HG03159 (cell line): ENCODE data around the gene ATF7IP.
"Not testable (repeated sequence)": the region's sequence is repeated elsewhere in the genome, so short reads cannot be mapped to it uniquely, and the experiment has no call there.

Experiments
- ATAC-seq: cut with Tn5 transposase; IDR thresholded peaks from one replicate; pipeline ENCODE4 v1.9.1; 2021; ENCODE audit warnings: mild to moderate bottlenecking, moderate library complexity; ENCODE audit not compliant: unreplicated experiment

The ATF7IP gene, protein sequence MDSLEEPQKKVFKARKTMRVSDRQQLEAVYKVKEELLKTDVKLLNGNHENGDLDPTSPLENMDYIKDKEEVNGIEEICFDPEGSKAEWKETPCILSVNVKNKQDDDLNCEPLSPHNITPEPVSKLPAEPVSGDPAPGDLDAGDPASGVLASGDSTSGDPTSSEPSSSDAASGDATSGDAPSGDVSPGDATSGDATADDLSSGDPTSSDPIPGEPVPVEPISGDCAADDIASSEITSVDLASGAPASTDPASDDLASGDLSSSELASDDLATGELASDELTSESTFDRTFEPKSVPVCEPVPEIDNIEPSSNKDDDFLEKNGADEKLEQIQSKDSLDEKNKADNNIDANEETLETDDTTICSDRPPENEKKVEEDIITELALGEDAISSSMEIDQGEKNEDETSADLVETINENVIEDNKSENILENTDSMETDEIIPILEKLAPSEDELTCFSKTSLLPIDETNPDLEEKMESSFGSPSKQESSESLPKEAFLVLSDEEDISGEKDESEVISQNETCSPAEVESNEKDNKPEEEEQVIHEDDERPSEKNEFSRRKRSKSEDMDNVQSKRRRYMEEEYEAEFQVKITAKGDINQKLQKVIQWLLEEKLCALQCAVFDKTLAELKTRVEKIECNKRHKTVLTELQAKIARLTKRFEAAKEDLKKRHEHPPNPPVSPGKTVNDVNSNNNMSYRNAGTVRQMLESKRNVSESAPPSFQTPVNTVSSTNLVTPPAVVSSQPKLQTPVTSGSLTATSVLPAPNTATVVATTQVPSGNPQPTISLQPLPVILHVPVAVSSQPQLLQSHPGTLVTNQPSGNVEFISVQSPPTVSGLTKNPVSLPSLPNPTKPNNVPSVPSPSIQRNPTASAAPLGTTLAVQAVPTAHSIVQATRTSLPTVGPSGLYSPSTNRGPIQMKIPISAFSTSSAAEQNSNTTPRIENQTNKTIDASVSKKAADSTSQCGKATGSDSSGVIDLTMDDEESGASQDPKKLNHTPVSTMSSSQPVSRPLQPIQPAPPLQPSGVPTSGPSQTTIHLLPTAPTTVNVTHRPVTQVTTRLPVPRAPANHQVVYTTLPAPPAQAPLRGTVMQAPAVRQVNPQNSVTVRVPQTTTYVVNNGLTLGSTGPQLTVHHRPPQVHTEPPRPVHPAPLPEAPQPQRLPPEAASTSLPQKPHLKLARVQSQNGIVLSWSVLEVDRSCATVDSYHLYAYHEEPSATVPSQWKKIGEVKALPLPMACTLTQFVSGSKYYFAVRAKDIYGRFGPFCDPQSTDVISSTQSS

DNA sequence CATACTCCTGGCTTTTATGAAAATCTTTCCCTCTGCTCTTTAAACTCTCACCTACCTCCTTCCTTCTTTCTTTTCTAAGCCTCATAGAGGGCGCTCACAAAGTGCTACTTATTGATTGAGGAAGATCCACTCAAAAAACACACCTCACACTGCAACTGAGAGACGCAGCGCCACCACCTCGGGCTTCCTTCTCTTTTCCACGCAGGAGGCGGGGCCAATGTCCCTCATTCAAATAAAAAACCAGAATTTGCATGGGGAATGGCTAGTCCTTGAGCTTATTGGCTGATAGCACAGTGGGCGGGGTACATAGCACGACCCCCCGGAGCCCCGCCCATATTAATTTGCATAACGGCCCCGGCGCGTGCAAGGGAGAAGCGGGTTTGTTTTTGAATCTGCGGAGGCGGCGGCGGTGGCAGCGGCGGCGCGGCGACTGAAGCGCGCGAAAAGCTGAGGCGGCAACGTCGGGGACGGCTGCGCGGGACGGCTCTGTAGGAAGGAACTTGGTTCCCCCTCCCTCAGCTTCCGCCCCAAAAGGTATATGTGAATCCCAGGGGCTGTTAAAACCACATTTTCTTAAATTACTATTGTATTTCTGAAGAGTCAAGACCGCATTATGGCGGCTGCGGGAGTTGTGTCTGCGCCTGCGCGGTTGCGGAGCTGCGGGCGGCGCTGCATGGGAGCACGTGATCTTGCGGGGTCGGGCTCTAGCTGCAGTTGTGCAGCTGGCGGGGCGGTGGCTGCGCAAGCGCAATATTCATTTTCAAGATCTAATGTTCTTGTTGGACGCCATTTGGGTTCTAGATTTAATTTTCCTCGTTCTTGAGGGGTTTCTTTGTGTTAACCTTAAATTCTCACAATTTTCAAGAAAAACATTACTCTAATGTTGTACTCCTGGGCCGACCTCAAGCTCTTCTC is at the start of gene ATF7IP:
ATF7IP (plus strand) TSS at position 389 of the 915 bp plus-strand sequence. CDS start 58,234 bp downstream, outside the sequence.
- ATAC-seq = peak; percentile 63

DNA sequence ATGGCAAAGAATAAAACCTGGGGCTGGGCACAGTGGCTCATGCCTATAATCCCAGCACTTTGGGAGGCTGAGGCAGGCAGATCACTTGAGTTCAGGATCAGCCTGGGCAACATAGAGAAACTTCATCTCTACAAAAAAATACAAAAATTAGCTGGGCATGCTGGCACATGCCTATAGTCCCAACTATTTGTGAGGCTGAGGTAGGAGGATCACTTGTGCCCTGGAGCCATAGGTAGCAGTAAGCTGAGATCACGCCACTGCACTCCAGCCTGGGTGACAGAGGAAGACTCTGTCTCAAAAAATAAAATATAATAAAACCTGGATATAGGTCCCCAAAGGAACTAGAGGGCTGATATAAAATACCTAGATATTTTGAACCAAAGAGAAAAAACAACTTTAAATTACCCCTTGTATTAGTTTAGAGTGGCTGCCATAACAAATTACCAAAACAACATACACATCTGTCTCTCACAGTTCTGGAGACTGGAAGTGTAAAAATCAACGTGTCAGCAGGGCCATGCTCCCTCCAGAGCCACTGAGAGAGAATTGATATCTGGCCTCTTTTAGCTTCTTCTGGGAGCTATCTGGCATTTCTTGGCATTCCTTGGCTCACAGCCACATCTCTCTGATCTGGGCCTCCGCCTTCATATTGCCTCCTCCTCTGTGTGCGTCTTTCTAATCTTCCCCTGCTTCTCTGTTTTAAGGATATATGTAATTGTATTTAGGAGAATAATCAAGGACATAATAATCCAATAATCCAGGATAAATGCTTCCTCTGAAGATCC is 47.9 kb upstream of the ATF7IP start:
- ATAC-seq = no peak

DNA sequence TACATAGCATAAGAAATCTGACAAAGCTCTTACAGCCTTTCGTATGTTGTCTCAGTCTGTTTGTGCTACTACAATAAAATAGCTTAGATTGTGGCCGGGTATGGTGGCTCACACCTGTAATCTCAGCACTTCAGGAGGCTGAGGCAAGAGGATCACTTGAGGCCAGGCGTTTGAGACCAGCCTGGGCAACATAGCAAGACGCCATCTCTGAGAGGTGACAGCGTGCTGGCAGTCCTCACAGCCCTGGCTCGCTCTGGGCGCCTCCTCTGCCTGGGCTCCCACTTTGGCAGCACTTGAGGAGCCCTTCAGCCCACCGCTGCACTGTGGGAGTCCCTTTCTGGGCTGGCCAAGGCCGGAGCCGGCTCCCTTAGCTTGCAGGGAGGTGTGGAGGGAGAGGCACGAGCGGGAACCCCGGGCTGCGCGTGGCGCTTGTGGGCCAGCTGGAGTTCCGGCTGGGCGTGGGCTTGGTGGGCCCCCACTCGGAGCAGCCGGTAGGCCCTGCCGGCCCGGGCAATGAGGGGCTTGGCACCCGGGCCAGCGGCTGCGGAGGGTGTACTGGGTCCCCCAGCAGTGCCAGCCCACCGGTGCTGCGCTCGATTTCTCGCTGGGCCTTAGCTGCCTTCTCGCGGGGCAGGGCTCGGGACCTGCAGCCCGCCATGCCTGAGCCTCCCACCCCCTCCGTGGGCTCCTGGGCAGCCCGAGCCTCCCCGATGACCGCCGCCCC is 45.6 kb upstream of the ATF7IP start:
- not testable (repeated sequence) for ATAC-seq

DNA sequence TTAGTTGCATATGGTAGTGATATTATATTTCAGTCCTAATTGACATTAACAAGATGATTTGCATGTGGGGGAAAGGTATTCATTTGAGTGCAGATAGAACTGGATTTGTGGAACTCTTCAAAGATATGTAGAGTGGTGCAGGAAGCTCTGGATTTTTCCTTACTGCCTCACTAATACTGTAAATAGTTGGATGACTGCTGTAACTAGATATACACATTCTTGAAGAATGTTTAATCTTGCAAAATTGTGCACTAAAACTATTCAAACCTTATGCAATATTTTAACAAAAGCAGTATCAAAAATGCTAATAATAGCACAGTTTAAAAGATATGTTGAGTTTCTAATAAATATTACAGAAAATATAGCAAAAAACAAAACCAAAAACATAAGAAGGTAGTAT is 43.1 kb upstream of the ATF7IP start:
- no peak for ATAC-seq

DNA sequence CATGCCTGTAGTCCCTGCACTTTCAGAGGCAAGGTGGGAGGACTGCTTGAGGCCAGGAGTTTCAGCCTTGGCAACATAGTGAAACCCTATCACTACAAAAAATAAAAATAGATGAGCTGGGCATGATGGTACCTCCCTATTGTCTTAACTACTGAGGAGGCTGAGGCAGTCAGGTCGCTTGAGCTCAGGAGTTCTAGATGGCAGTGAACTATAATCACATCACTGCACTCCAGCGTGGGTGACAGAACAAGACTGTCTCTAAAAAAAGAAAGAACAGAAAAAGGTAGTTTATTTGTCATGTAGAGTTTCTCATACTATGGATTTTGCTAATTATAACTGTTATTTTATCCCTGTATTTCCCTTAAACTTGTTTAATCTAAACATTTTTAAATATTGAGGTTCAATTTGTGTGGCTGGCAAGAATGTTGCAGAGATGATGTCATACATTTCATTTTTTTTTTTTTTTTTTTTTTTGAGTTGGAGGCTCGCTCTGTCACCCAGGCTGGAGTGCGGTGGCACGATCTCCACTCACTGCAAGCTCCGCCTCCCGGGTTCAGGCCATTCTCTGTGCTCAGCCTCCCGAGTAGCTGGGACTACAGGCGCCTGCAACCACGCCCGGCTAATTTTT is 39.7 kb upstream of the ATF7IP start:
- no peak for ATAC-seq

DNA sequence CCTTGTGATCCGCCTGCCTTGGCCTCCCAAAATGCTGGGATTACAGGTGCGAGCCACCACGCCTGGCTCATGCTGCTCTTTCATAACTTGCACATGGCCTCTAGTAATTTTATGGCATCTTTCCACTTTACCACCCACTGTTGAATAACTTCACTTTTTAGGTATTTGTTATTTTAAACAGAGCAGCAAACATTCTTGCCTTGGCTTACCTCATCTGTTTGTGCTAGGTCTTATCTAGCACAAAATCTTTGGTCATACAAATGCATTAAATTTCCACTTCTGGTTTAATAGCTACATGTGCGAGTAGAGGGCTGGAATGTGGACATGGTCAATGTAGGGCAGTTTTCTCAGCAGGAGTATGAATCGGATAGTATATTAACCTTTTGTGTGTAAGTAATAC is 38.8 kb upstream of the ATF7IP start:
- no peak for ATAC-seq

DNA sequence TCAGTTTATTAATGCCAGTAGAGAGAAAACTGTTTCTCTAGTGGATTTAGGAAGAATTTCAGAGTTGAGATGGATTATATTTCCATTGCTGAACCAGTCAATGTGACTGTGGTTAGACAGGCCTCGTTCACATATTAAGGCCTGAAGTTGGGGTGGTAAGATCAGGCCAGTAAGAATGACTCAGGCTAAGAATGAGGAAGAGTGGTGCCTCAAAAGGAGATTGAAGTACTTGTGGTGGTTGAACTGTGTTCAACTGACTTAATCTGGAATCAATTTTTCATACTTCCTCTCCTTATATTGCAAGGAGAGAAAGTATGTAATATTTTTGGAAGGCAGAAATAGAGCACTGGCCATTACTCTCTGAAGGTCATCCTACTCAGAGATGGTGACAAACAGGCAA is 37.8 kb upstream of the ATF7IP start:
- ATAC-seq = no peak

DNA sequence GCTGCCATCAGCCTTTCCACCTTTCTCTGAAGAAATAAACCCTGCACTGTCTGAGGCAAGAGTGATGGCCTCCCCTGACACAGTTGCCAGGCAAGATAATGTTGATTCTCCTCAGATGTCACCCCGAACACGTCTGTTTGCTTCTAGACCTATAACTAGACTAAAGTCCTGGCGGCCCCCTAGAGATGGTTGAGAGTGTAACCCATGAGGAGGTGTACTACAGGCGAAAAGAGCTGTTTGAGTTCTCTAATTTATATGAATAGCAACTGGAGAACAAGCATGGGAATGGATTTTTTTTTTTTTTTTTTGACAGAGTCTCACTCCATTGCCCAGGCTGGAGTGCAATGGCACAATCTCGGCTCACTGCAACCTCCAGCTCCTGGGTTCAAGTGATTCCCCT is 33.0 kb upstream of the ATF7IP start:
- ATAC-seq = no peak

DNA sequence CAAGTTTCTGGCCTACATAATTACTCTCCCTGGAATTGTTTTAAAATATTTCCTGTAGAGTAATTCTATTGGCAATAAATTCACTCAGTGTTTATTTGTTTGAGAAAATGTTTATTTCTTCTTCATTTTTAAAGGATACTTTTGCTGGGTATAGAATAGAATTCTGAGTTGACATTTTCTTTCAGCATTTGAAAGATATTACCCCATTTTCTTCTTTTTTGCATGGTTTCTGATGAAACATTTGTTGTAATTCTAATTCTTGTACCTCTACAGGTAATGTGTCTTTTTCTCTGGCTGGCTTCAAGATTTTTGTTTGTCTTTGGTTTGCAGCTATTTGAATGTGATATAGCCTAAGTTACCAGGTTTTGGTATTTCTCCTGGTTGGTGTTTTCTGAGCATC is 25.1 kb upstream of the ATF7IP start:
- no peak for ATAC-seq

DNA sequence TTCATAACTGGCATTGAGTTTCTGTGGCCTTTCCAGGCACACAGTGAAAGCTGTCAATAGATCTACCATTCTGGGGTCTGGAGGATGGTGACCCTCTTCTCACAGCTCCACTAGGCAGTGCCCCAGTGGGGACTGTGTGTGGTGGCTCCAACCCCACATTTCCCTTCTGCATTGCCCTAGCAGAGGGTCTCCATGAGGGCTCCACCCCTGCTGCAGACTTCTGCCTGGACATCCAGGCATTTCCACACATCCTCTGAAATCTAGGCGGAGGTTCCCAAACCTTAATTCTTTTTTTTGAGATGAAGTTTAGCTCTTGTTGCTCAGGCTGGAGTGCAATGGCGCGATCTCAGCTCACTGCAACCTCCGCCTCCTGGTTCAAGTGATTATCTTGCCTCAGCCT is 14.0 kb upstream of the ATF7IP start:
- ATAC-seq = not testable (repeated sequence)

DNA sequence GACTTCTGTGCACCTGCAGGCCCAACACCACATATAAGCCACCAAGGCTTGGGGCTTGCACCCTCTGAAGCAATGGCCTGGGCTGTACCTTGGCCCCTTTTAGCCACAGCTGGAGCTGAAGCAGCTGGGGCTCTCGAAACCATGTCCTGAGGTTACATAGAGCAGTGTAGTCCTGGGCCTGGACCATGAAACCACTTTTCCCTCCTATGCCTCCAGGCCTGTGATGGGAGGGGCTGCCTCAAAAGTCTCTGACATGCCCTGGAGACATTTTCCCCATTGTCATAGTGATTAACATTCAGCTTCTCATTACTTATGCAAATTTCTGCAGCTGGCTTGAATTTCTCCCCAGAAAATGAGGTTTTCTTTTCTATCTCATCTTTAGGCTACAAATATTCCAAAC is 13.4 kb upstream of the ATF7IP start:
- not testable (repeated sequence) for ATAC-seq

DNA sequence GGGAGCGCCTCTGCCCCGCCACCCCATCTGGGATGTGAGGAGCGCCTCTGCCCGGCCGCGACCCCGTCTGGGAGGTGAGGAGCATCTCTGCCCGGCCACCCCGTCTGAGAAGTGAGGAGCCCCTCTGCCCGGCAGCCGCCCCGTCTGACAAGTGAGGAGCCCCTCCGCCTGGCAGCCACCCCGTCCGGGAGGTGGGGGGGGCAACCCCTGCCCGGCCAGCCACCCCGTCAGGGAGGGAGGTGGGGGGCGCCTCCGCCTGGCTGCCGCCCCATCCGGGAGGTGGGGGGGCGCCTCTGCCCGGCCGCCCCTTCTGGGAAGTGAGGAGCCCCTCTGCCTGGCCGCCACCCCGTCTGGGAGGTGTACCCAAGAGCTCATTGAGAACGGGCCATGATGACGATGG is 10.8 kb upstream of the ATF7IP start:
- not testable (repeated sequence) for ATAC-seq

DNA sequence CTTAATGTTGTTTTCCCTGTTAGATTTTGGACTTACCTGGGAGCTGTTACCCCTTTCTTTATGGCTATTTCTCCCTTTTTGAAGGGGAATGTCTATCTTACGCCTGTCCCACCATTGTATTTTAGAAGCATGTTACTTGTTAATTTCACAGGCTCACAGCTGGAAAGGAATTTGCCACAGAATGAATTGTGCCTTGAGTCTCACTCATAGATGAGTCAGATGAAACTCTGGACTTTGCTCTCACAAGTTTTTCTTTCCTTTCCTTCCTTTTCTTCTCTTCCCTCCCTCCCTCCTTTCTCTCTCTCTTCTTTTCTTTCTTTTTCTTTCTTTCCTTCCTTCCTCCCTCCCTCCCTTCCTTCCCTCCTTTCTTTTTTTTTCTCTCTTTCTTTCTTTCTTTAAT is 9.3 kb upstream of the ATF7IP start:
- no peak for ATAC-seq

DNA sequence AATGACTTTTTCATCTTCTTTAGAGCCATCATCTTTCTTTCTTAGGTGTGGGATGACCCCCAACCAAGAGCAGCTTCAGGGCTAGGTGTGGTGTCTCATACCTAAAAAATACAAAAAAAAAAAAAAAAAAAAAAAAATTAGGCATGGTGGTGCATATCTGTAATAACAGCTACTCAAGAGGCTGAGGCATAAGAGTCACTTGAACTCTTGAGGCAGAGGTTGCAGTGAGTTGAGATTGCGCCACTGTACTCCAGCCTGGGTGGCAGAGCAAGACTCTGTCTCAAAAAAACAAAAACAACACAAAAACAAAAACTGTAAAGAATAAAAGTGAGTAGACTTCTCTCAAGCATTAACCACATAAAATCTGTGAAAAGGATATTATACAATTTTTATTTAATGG is 8.0 kb upstream of the ATF7IP start:
- no peak for ATAC-seq

DNA sequence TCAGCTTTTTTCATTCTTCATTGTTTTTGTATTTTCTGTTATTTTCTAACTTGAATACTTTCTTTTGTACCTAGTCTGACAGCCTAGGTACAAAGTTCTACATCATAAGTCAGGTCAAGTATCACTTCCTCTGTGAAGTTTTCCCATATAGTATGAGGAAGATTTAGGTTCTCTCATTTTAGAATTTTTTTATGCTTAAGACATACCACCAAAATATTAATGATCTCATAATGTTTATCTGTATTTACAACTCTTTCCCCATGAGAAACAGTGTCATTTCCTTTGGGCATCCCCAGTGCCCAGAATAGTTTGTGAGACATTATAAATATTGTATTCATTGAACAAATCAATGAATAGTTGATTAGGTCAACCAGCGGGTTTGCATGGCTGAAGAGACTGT is 3.1 kb upstream of the ATF7IP start:
- no peak for ATAC-seq

DNA sequence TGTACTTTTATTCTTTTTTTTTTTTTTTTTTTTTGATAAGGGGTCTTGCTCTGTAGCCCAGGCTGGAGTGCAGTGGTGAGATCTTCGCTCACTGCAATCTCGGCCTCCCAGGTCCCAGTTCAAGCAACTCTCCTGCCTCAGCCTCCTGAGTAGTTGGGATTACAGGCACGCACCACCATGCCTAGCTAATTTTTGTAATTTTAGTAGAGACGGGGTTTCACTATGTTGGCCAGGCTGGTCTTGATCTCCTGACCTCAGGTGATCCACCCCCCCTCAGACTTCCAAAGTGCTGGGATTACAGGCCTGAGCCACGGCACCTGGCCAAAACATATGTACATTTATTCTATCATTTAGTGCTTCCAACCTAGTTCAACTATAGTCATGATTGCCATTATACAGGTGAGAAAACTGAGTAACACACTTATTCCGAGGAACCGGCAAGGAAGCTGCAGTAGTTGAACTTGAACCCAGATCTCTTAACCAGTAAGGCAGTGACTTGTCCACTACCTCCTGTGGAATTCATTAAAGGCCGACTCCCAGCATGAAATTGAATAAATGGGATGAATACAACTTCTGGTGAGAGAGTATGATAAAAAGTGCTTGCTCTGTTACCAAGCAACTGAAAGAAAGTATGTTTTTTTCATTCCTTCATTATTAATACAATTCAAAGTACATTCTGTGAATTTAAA is 755 bp upstream of the ATF7IP start:
- no peak for ATAC-seq

DNA sequence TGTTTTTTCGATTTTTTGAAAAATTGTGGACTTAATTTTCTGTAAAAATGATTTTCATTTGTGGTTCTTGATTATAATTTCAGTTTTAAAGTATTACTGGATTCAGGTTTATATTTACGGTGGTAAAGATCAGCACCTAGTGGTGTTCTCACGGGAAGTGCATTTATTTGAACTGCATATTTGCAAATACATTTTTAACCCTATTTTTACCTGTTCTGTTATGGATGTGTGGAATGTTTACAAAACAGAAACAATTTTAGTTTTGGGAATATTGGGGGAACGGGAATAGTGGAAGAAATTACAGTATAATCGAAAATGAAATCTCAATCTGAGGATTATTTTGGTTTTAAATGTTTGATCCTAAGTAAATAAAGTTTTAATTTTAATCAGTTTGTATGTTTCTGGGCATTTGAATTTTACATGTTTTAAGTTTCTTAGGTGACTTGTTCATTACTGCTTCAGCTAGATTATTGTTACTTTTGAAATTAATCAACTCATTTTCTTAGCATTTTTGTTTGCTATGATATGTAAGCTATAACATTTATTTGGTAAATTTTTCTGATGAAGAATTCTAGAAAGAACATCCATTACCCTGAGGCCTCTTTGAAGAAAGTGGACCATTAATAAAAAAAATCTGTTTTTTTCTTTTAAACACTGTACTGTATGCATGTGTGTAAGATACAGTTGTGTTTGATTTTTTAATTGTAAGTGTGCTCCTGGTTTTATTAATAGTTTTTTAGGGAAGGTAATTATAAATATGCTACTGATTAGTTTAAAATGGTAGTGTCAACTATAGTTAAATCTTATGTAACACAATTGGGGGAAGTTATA is 942 bp downstream of the ATF7IP start:
- no peak for ATAC-seq
